HEK293 (cell line): ENCODE measurements around the gene ALKAL2.

Source experiments
- CTCF ChIP-seq: fragments of 450-650 bp; formaldehyde crosslinking; IDR thresholded peaks from 2 replicates; pipeline ENCODE4 v1.5.1; 2016; ENCODE audit warnings: missing biosample characterization, missing genetic modification characterization
- HIC1 ChIP-seq: fragments of 450-650 bp; formaldehyde crosslinking; IDR thresholded peaks from 2 replicates; pipeline ENCODE4 v1.5.1; 2016; ENCODE audit warnings: missing biosample characterization, missing genetic modification characterization
- KLF10 ChIP-seq: fragments of 450-650 bp; IDR thresholded peaks from 2 replicates; pipeline ENCODE4 v1.5.1; 2018; ENCODE audit warnings: missing biosample characterization, mild to moderate bottlenecking, missing genetic modification characterization
- REPIN1 ChIP-seq: fragments of 450-650 bp; formaldehyde crosslinking; IDR thresholded peaks from 2 replicates; pipeline ENCODE4 v1.5.1; 2017; ENCODE audit warnings: missing biosample characterization, missing genetic modification characterization, low read depth
- WT1 ChIP-seq: fragments of 450-650 bp; formaldehyde crosslinking; IDR thresholded peaks from 2 replicates; pipeline ENCODE4 v1.5.1; 2016; ENCODE audit warnings: missing biosample characterization, missing genetic modification characterization
- ZBTB11 ChIP-seq: fragments of 450-650 bp; formaldehyde crosslinking; conservative IDR thresholded peaks from 2 replicates; pipeline ENCODE4 v1.5.1; 2016; ENCODE audit warnings: low read depth, missing biosample characterization, missing genetic modification characterization
- ZFP41 ChIP-seq: fragments of 450-650 bp; formaldehyde crosslinking; IDR thresholded peaks from 2 replicates; pipeline ENCODE4 v1.5.1; 2016; ENCODE audit warnings: missing biosample characterization, missing genetic modification characterization, borderline replicate concordance
- ZNF24 ChIP-seq: fragments of 450-650 bp; formaldehyde crosslinking; IDR thresholded peaks from 2 replicates; pipeline ENCODE4 v1.5.1; 2016; ENCODE audit warnings: missing biosample characterization, missing genetic modification characterization
- ZNF394 ChIP-seq: fragments of 450-650 bp; formaldehyde crosslinking; IDR thresholded peaks from 2 replicates; pipeline ENCODE4 v1.5.1; 2016; ENCODE audit warnings: missing biosample characterization, missing genetic modification characterization, mild to moderate bottlenecking, moderate library complexity, borderline replicate concordance
- ZNF585B ChIP-seq: fragments of 450-650 bp; formaldehyde crosslinking; IDR thresholded peaks from 2 replicates; pipeline ENCODE4 v1.5.1; 2016; ENCODE audit warnings: missing biosample characterization, missing genetic modification characterization
- ZNF645 ChIP-seq: fragments of 450-650 bp; formaldehyde crosslinking; IDR thresholded peaks from 2 replicates; pipeline ENCODE4; 2016; ENCODE audit warnings: missing biosample characterization, missing genetic modification characterization
- ZSCAN4 ChIP-seq: fragments of 450-650 bp; formaldehyde crosslinking; IDR thresholded peaks from 2 replicates; pipeline ENCODE4 v1.5.1; 2017; ENCODE audit warnings: missing biosample characterization, missing genetic modification characterization
- TF ChIP-seq, protein P1 (sequence below): sonication (generic); formaldehyde crosslinking; IDR thresholded peaks from 2 replicates; pipeline ENCODE4 v1.8.1; 2022; ENCODE audit warnings: mild to moderate bottlenecking, moderate library complexity, missing genetic modification reagents

- TF ChIP-seq CTCF (tag by site-specific recombination), result no peak
- no peak for TF ChIP-seq WT1
- no peak for TF ChIP-seq KLF10 (tag by site-specific recombination)
- TF ChIP-seq ZNF645, result no peak
- TF ChIP-seq ZNF585B, result no peak
- no peak for TF ChIP-seq ZBTB11 (tag by site-specific recombination)
- no peak for TF ChIP-seq ZSCAN4
- no peak for TF ChIP-seq ZNF24 (tag by site-specific recombination)
- no peak for TF ChIP-seq REPIN1 (tag by site-specific recombination)
- no peak for TF ChIP-seq ZNF394 (tag by site-specific recombination)
- TF ChIP-seq HIC1, result no peak
- no peak for TF ChIP-seq ZFP41
- TF ChIP-seq, protein P1, sequence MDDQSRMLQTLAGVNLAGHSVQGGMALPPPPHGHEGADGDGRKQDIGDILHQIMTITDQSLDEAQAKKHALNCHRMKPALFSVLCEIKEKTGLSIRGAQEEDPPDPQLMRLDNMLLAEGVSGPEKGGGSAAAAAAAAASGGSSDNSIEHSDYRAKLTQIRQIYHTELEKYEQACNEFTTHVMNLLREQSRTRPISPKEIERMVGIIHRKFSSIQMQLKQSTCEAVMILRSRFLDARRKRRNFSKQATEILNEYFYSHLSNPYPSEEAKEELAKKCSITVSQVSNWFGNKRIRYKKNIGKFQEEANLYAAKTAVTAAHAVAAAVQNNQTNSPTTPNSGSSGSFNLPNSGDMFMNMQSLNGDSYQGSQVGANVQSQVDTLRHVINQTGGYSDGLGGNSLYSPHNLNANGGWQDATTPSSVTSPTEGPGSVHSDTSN (CRISPR knock-in tag), result no peak
Measured at GRCh38 chr2:309954-310510, 22.1 kb upstream of the ALKAL2 start.
